KMS-11 (cell line): ENCODE measurements around the gene HNRNPUL1.

ENCODE experiments used
- H2AFZ ChIP-seq: fragments of 200-600 bp; sonication (generic); 2 replicates; pipeline ENCODE4 v1.6.1; 2016; ENCODE audit warnings: antibody characterized with exemption, mixed run types, low read depth
- H3K27ac ChIP-seq: fragments of 200-600 bp; sonication (generic); 2 replicates; pipeline ENCODE4 v1.6.1; 2016; ENCODE audit warnings: mild to moderate bottlenecking, mixed run types
- H3K27me3 ChIP-seq: fragments of 200-600 bp; sonication (generic); 2 replicates; pipeline ENCODE4 v1.6.1; 2017; ENCODE audit warnings: mild to moderate bottlenecking, low read depth, mixed run types, moderate library complexity; ENCODE audit not compliant: insufficient read depth
- H3K36me3 ChIP-seq: fragments of 200-600 bp; sonication (generic); 2 replicates; pipeline ENCODE4 v1.6.1; 2017; ENCODE audit warnings: mild to moderate bottlenecking, mixed run types; ENCODE audit not compliant: insufficient read depth
- H3K4me1 ChIP-seq: fragments of 200-600 bp; sonication (generic); 2 replicates; pipeline ENCODE4 v1.6.1; 2016; ENCODE audit warnings: mild to moderate bottlenecking, low read depth, mixed run types; ENCODE audit not compliant: poor library complexity, severe bottlenecking
- H3K4me2 ChIP-seq: fragments of 200-600 bp; sonication (generic); 2 replicates; pipeline ENCODE4 v1.7.0; 2016; ENCODE audit warnings: mild to moderate bottlenecking, mixed run types
- H3K4me3 ChIP-seq: fragments of 200-600 bp; sonication (generic); IDR thresholded peaks from 2 replicates; pipeline ENCODE4 v1.6.1; 2017; ENCODE audit warnings: low read depth, low read length, mixed read lengths; ENCODE audit not compliant: insufficient read depth
- H3K79me2 ChIP-seq: fragments of 200-600 bp; sonication (generic); 2 replicates; pipeline ENCODE4 v1.6.1; 2016; ENCODE audit warnings: low read depth, mixed run types; ENCODE audit not compliant: insufficient read depth
- H3K9ac ChIP-seq: fragments of 200-600 bp; sonication (generic); 2 replicates; pipeline ENCODE4 v1.6.1; 2016; ENCODE audit warnings: mild to moderate bottlenecking, mixed run types
- H4K20me1 ChIP-seq: fragments of 200-600 bp; sonication (generic); 2 replicates; pipeline ENCODE4 v1.6.1; 2016; ENCODE audit warnings: mild to moderate bottlenecking, mixed run types; ENCODE audit not compliant: insufficient read depth
- CTCF ChIP-seq: fragments of 200-600 bp; sonication (generic); conservative IDR thresholded peaks from 2 replicates; pipeline ENCODE4 v1.6.1; 2017; ENCODE audit warnings: low read depth, mild to moderate bottlenecking, antibody characterized with exemption, low read length, moderate library complexity, mixed read lengths

HNRNPUL1 gene

GRCh38 chr19:41245843-41246242, 18.3 kb upstream of the HNRNPUL1 start:
- no peak overlapping the region for H3K9ac ChIP-seq
- no peaks in the 10 kb centered on the region for H3K79me2 ChIP-seq
- no peak overlapping the region for H3K27ac ChIP-seq
- no peak overlapping the region for H3K4me3 ChIP-seq
- H2AFZ ChIP-seq: no peak overlapping the region
- H4K20me1 ChIP-seq: no peaks in the 10 kb centered on the region
- no peaks in the 10 kb centered on the region for H3K36me3 ChIP-seq
- no peaks in the 10 kb centered on the region for H3K4me1 ChIP-seq
- no peak overlapping the region for H3K4me2 ChIP-seq
- TF ChIP-seq CTCF: no peak
- H3K27me3 ChIP-seq: no peaks in the 10 kb centered on the region; the same call in 1 of the 2 replicates

DNA sequence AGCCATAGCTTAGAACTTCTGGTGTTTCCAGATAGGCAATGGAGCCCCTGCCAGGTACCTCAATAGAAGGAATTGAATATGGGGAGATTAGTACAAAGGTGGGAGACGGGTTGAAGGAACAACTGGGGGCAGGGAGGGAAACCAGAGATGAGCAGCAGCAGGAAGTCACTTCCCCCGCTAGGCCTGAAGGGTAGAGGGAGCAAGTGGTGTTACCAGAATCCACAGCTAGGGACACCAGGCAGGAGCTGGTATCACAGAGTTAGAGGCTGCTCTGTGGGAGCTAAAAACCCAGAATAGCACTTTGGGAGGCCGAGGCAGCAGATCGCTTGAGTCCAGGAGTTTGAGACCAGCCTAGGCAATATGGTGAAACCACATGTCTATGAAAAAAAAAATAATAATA, 15.3 kb upstream of the HNRNPUL1 start:
- Histone ChIP-seq H3K4me1 (no peaks in the 10 kb centered on the region), H3K9ac (no peak overlapping the region), H3K4me3 (no peak overlapping the region), H3K36me3 (no peaks in the 10 kb centered on the region), H3K27me3 (0 out of 2 replicates have a peak, but pooled peaks cover 4% of the 10 kb centered on the region), H4K20me1 (no peaks in the 10 kb centered on the region), H2AFZ (no peak overlapping the region), H3K27ac (no peak overlapping the region), H3K79me2 (no peaks in the 10 kb centered on the region), H3K4me2 (no peak overlapping the region)
- TF ChIP-seq CTCF: no peak

- Histone ChIP-seq H3K36me3 (no peaks in the 10 kb centered on the region), H4K20me1 (no peaks in the 10 kb centered on the region), H3K27ac (no peak overlapping the region), H3K79me2 (no peaks in the 10 kb centered on the region), H2AFZ (peak overlapping the region; percentile 18; the same call in 1 of the 2 replicates), H3K9ac (no peak overlapping the region), H3K4me2 (no peak overlapping the region), H3K4me3 (no peak overlapping the region), H3K27me3 (0 out of 2 replicates have a peak, but pooled peaks cover 6% of the 10 kb centered on the region), H3K4me1 (no peaks in the 10 kb centered on the region)
- no peak for TF ChIP-seq CTCF
These were observed 14.3 kb upstream of the HNRNPUL1 start for GRCh38 chr19:41249707-41250423.

- Histone ChIP-seq H3K9ac (no peak overlapping the region), H4K20me1 (no peaks in the 10 kb centered on the region), H3K4me3 (no peak overlapping the region), H3K27me3 (0 out of 2 replicates have a peak, but pooled peaks cover 10% of the 10 kb centered on the region), H3K36me3 (no peaks in the 10 kb centered on the region), H3K4me1 (no peaks in the 10 kb centered on the region), H3K79me2 (no peaks in the 10 kb centered on the region), H3K27ac (no peak overlapping the region), H2AFZ (no peak overlapping the region), H3K4me2 (no peak overlapping the region)
- TF ChIP-seq CTCF: no peak
These were observed 10.5 kb upstream of the HNRNPUL1 start for GRCh38 chr19:41253660-41254059.
